Adrenal gland (tissue), 12 donors: ENCODE data around the gene GPRIN1. TPM values are rescaled to one million over a fixed set of nuclear protein-coding genes. Genes with fewer than 3 reads are reported as not detected.

Experiments used
- DNase-seq, 7 donors: peaks; one replicate each; pipeline ENCODE4 v3.0.0-alpha.2; 2019 to 2020
- H3K27ac ChIP-seq, 5 donors: fragments of 200-600 bp; sonication (generic) in 4 of 5; 1 replicate in 3 of 5; 2 replicates in 2 of 5; pipeline versions ENCODE4 v1.5.1 to v1.8.0; 2016 to 2020; ENCODE audit warnings: mild to moderate bottlenecking in 1 of 5
- H3K27me3 ChIP-seq: fragments of 200-600 bp; 2 replicates; pipeline ENCODE4 v1.8.0; 2021
- H3K36me3 ChIP-seq, 2 donors: fragments of 200-600 bp; replicated peaks in 1 of 2; 1 replicate in 1 of 2; 2 replicates in 1 of 2; pipeline versions ENCODE4 v1.5.1 to v1.8.0; 2018 to 2022
- H3K4me1 ChIP-seq, 2 donors: fragments of 200-600 bp; replicated peaks in 1 of 2; 1 replicate in 1 of 2; 2 replicates in 1 of 2; pipeline versions ENCODE4 v1.5.1 to v1.8.0; 2018 to 2021
- H3K4me3 ChIP-seq, 4 donors: fragments of 200-600 bp; sonication (generic) in 3 of 4; one replicate each; pipeline ENCODE4 v1.5.1; 2016 to 2018
- H3K9me3 ChIP-seq, 3 donors: fragments of 200-600 bp; sonication (generic) in 1 of 3; replicated peaks in 1 of 3; 1 replicate in 2 of 3; 2 replicates in 1 of 3; pipeline versions ENCODE4 v1.5.1 to v1.8.0; 2016 to 2021
- CTCF ChIP-seq, 6 experiments: fragments of 450-650 bp in 4 of 6; fragments of 200-600 bp in 2 of 6; sonication (generic) in 1 of 6; IDR thresholded peaks; 1 replicate in 5 of 6; 2 replicates in 1 of 6; pipeline versions ENCODE4 v1.5.1 to v1.8.0; 2016 to 2021; ENCODE audit warnings: antibody characterized with exemption in 6 of 6, mild to moderate bottlenecking in 2 of 6, moderate library complexity in 1 of 6
- POLR2A ChIP-seq, 2 donors: fragments of 450-650 bp; IDR thresholded peaks; one replicate each; pipeline ENCODE4 v1.6.1; 2017; ENCODE audit warnings: antibody characterized with exemption in 2 of 2, mild to moderate bottlenecking in 2 of 2, moderate library complexity in 1 of 2
- WGBS, 4 donors: extraction: QIAGEN DNeasy Blood & Tissue Kit in 2 of 4; methylation state at CpG; one replicate each; pipeline versions ENCODE4 v1.1.5 to v1.1.7; 2013 to 2017; 5-methylcytosine and 5-hydroxymethylcytosine counted together
- intact Hi-C, 2 donors: fragments of 100-400 bp; cut with DNase I; formaldehyde crosslinking; loops; one replicate each; pipeline versions ENCODE4 v1.14.1 to v1.15.0; 2022 to 2023
- polyA plus RNA-seq, 3 donors: library from polyadenylated mRNA; stranded (reverse); fragments of 200-250 nt in 2 of 3; fragments of 350-450 nt in 1 of 3; fragmentation: Illumina TruSeq in 1 of 3; extraction: RNeasy Lipid Tissue Mini Kit (QIAGEN cat#74804) in 1 of 3; gene quantifications; one replicate each; pipeline ENCODE4 v1.2.3, GENCODE V29; 2013 to 2014
- total RNA-seq, 9 donors: library from RNA; depleted of rRNA in 4 of 9; stranded (reverse); fragments of >200 nt in 4 of 9; fragments of 120-200 nt in 1 of 9; fragmentation: NEBNext Ultra II Directional in 1 of 9; extraction: Animal tissue kit (Norgen Biotek cat#: 25700) in 1 of 9; gene quantifications; one replicate each; pipeline versions ENCODE4 v1.1.0 to v1.2.4, GENCODE V29; 2013 to 2023
- donor health status: healthy with polysubstance abuse.
- donor health status: Bipolar disorder and iron deficiency.
- donor health status: DM: yes; HTN: yes; CAD: no.
- donor health status: DM: no; HTN: no; CAD: no.
- donor health status: DM: no; HTN: no; CAD: no.
- donor health status: DM: yes; HTN: yes; CAD: no.

Gene GPRIN1
- total and polyA plus RNA-seq, 12 donors: 0.42 to 4.0 (median 1.4) TPM

DNA sequence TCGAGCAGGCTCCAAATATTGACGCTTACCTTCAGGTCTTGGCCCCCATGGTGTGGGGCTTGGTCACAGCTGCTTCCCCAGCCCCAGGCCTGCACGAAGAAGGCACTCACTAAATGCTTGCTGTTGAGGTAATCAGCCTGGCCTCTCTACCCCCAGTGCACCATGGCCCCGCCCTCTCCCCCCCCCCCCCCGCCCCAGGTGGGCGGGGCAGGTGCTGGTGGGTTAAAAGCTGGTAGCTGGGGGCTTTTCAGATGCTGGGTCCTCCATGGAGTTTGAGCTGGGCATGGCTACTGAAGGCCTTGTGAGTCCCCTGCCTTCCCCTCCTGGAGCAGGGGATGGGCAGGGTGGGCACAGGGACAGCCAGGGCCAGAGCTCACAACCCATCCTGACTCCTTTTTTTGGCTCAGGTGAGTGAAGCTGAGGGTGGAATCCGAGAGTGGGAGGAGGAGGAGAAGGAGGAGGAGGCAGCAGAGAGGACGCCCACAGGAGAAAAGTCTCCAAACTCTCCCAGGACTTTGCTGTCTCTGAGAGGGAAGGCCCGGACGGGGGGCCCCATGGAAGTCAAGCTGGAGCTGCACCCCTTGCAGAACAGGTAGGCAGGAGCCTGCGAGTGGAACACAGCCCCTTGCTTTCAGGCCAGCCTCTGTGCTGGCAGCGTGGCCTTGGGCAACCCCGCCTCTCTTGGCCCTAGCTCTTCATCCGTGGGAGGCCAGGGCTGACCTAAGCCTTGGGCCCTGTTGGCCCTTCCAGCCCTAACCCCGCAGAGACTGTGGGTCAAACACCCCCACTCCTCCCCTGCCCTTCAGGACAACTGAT, 32.9 kb upstream of the GPRIN1 start:
- no peaks in the 10 kb centered on the region for H3K9me3 ChIP-seq
- 34 to 43% (median 40%) methylated on average over 5 to 15 of the region's 15 CpGs for WGBS, 4 donors

GRCh38 chr5:176640616-176641015, 30.7 kb upstream of the GPRIN1 start:
- intact Hi-C loops: no loop called here
- no peaks in the 10 kb centered on the region for H3K9me3 ChIP-seq
- H3K4me1 ChIP-seq: peaks cover 0 to 6% of the 10 kb centered on the region in 2 donors
- no peak overlapping the region for H3K27ac ChIP-seq
- H3K27me3 ChIP-seq: no peaks in the 10 kb centered on the region
- H3K4me3 ChIP-seq: no peak overlapping the region
- 71 to 82% (median 74%) methylated on average over 4 of the region's 4 CpGs for WGBS, 4 donors
- TF ChIP-seq POLR2A (IDR thresholded peaks at IDR 0.05) (no peak), CTCF (IDR thresholded peaks at IDR 0.05) (no peak)
- no peaks in the 10 kb centered on the region for H3K36me3 ChIP-seq
- no peak for DNase-seq

More for the DNA sequence above, 32.9 kb upstream of the GPRIN1 start:
- no peaks in the 10 kb centered on the region for H3K27me3 ChIP-seq
- intact Hi-C loops: no loop called here
- H3K36me3 ChIP-seq: no peaks in the 10 kb centered on the region
- no peak overlapping the region for H3K27ac ChIP-seq
- TF ChIP-seq POLR2A (IDR thresholded peaks at IDR 0.05) (no peak), CTCF (IDR thresholded peaks at IDR 0.05) (no peak)
- peaks cover 4 to 13% of the 10 kb centered on the region in 2 donors for H3K4me1 ChIP-seq
- no peak overlapping the region for H3K4me3 ChIP-seq
- peak in 5 of 7 donors; percentile 60 to 67 (median 65) for DNase-seq

- 46 to 57% (median 49%) methylated on average over 2 to 4 of the region's 4 CpGs for WGBS, 4 donors
- TF ChIP-seq CTCF (IDR thresholded peaks at IDR 0.05) (no peak), POLR2A (IDR thresholded peaks at IDR 0.05) (no peak)
- H3K27me3 ChIP-seq: no peaks in the 10 kb centered on the region
- H3K4me1 ChIP-seq: peaks cover 0 to 6% of the 10 kb centered on the region in 2 donors
- H3K4me3 ChIP-seq: no peak overlapping the region
- no peaks in the 10 kb centered on the region for H3K36me3 ChIP-seq
- H3K27ac ChIP-seq: no peak overlapping the region
- no peaks in the 10 kb centered on the region for H3K9me3 ChIP-seq
- intact Hi-C loops: no loop called here
- DNase-seq: peak in 6 of 7 donors; percentile 32 to 73 (median 54)
These were observed 30.0 kb upstream of the GPRIN1 start for GRCh38 chr5:176639981-176640380.

GRCh38 chr5:176639208-176639607, 29.3 kb upstream of the GPRIN1 start:
- TF ChIP-seq POLR2A (IDR thresholded peaks at IDR 0.05) (no peak), CTCF (IDR thresholded peaks at IDR 0.05) (no peak)
- Histone ChIP-seq H3K9me3 (no peaks in the 10 kb centered on the region), H3K36me3 (no peaks in the 10 kb centered on the region), H3K27ac (no peak overlapping the region), H3K27me3 (no peaks in the 10 kb centered on the region), H3K4me1 (peaks cover 0 to 6% of the 10 kb centered on the region in 2 donors), H3K4me3 (no peak overlapping the region)
- 62 to 88% (median 68%) methylated on average over 2 to 4 of the region's 4 CpGs for WGBS, 4 donors
- intact Hi-C loops: no loop called here
- DNase-seq: no peak
